ENCODE data around the gene CPEB4. TPM values are rescaled to one million over a fixed set of nuclear protein-coding genes. Genes with fewer than 3 reads are reported as not detected.

CPEB4 gene
- total RNA-seq, 2 experiments from 2014 or later, result 18.3 to 19.2 TPM

- Mint-ChIP-seq H3K36me3 (ENCODE audit: low read depth) (peaks cover 7% of the 10 kb centered on the region), H3K9me3 (no peaks in the 10 kb centered on the region), H3K4me1 (ENCODE audit: low read depth) (peaks cover 62% of the 10 kb centered on the region), H3K27me3 (no peaks in the 10 kb centered on the region), H3K27ac (peak overlapping the region; percentile 91), H3K4me3 (peak overlapping the region; percentile 56)
- CTCF ChIA-PET, result interaction anchor here (1.5 to 2.6 kb wide), 3 partner anchors 9 to 269 kb away, joined by 3 to 10 read pairs (median 5); partner anchors contain the start of gene BOD1
- Histone ChIP-seq H3K4me1 (ENCODE audit: insufficient read depth, low read length) (peaks cover 41% of the 10 kb centered on the region), H3K9me3 (ENCODE audit: control insufficient read depth in 1 of 2, insufficient read depth in 1 of 2, low read length in 2 of 2) (no peaks in the 10 kb centered on the region), H3K4me3 (ENCODE audit: low read length) (no peak overlapping the region), H3K27me3 (ENCODE audit: control insufficient read depth in 1 of 2, insufficient read depth in 2 of 2, low read length in 2 of 2) (no peaks in the 10 kb centered on the region), H3K36me3 (ENCODE audit: insufficient read depth, low read length) (no peaks in the 10 kb centered on the region), H3K27ac (ENCODE audit: low read depth in 1 of 2, low read length in 2 of 2) (no peak overlapping the region)
- intact Hi-C loops (cut with DNase I, micrococcal nuclease), result loop anchor here in 1 of 2 experiments (5.0 to 10.0 kb wide), 3 partner anchors 87 to 900 kb away; partner anchors contain the start of genes ATP6V0E1 and CREBRF
- no peak for ATAC-seq (ENCODE audit: poor library complexity)
- TF ChIP-seq CTCF (IDR thresholded peaks at IDR 0.05), result no peak
- POLR2A ChIA-PET, result interaction anchor here (0.8 to 2.4 kb wide), 4 partner anchors 9 to 269 kb away, joined by 3 to 21 read pairs (median 7); partner anchors contain the start of gene BOD1
- no peak for DNase-seq
Measured at GRCh38 chr5:173885054-173885443, 3.1 kb upstream of the CPEB4 start.

DNA sequence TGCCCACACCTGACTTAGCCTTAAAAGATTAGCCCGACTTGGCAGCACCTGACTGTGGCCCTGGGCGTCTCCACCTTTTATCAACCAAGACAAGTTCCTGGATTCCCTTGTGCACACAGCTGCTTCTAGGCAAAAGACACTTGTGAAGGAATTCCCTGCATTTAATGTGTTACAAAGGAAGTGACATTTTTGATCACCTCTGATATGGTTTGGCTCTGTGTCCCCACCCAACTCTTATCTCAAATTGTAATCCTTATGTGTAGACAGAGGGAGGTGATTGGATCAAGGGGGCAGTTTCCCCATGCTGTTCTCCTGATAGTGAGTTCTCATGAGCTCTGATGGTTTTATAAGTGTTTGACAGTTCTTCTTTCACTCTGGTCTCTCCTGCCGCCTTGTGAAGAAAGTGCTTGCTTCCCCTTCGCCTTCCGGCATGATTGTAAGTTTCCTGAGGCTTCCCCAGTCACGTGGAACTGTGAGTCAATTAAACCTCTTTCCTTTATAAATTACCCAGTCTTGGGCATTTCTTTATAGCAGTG, 2.6 kb upstream of the CPEB4 start:
- Mint-ChIP-seq H3K9me3 (no peaks in the 10 kb centered on the region), H3K4me1 (ENCODE audit: low read depth) (peaks cover 67% of the 10 kb centered on the region), H3K36me3 (ENCODE audit: low read depth) (peaks cover 7% of the 10 kb centered on the region), H3K27ac (peak overlapping the region; percentile 91), H3K27me3 (no peaks in the 10 kb centered on the region), H3K4me3 (peak overlapping the region; percentile 69)
- H3K4me3 ChIP-seq (ENCODE audit: low read length), result no peak overlapping the region
- H3K4me1 ChIP-seq (ENCODE audit: insufficient read depth, low read length), result peaks cover 46% of the 10 kb centered on the region
- CTCF ChIA-PET, result interaction anchor here (1.5 to 2.6 kb wide), 3 partner anchors 9 to 270 kb away, joined by 3 to 10 read pairs (median 5); partner anchors contain the start of gene BOD1
- no peaks in the 10 kb centered on the region for H3K27me3 ChIP-seq (ENCODE audit: control insufficient read depth in 1 of 2, insufficient read depth in 2 of 2, low read length in 2 of 2)
- peak in 4 of 14 experiments; percentile 36 to 62 (median 52) for DNase-seq
- TF ChIP-seq CTCF (IDR thresholded peaks at IDR 0.05), result no peak
- ATAC-seq (ENCODE audit: poor library complexity), result no peak
- H3K36me3 ChIP-seq (ENCODE audit: insufficient read depth, low read length), result no peaks in the 10 kb centered on the region
- H3K9me3 ChIP-seq (ENCODE audit: control insufficient read depth in 1 of 2, insufficient read depth in 1 of 2, low read length in 2 of 2), result no peaks in the 10 kb centered on the region
- H3K27ac ChIP-seq (ENCODE audit: low read depth in 1 of 2, low read length in 2 of 2), result peak overlapping the region in 1 of 2 donors; percentile 45
- POLR2A ChIA-PET, result interaction anchor here (0.8 to 2.4 kb wide), 4 partner anchors 8 to 270 kb away, joined by 3 to 21 read pairs (median 7); partner anchors contain the start of gene BOD1
- intact Hi-C loops (cut with DNase I, micrococcal nuclease), result loop anchor here in 1 of 2 experiments (5.0 to 10.0 kb wide), 3 partner anchors 87 to 901 kb away; partner anchors contain the start of genes ATP6V0E1 and CREBRF

- intact Hi-C loops (cut with DNase I, micrococcal nuclease), result loop anchor here in 1 of 2 experiments (5.0 to 10.0 kb wide), 3 partner anchors 86 to 901 kb away; partner anchors contain the start of genes ATP6V0E1 and CREBRF
- Histone ChIP-seq H3K27ac (ENCODE audit: low read depth in 1 of 2, low read length in 2 of 2) (peak overlapping the region in 1 of 2 donors; percentile 45), H3K27me3 (ENCODE audit: control insufficient read depth in 1 of 2, insufficient read depth in 2 of 2, low read length in 2 of 2) (no peaks in the 10 kb centered on the region), H3K4me1 (ENCODE audit: insufficient read depth, low read length) (peaks cover 47% of the 10 kb centered on the region), H3K36me3 (ENCODE audit: insufficient read depth, low read length) (no peaks in the 10 kb centered on the region), H3K4me3 (ENCODE audit: low read length) (no peak overlapping the region), H3K9me3 (ENCODE audit: control insufficient read depth in 1 of 2, insufficient read depth in 1 of 2, low read length in 2 of 2) (no peaks in the 10 kb centered on the region)
- CTCF ChIA-PET, result interaction anchor here (1.5 to 2.6 kb wide), 3 partner anchors 10 to 270 kb away, joined by 3 to 10 read pairs (median 5); partner anchors contain the start of gene BOD1
- Mint-ChIP-seq H3K36me3 (ENCODE audit: low read depth) (peaks cover 7% of the 10 kb centered on the region), H3K4me1 (ENCODE audit: low read depth) (peaks cover 73% of the 10 kb centered on the region), H3K9me3 (no peaks in the 10 kb centered on the region), H3K4me3 (peak overlapping the region; percentile 77), H3K27ac (peak overlapping the region; percentile 91), H3K27me3 (no peaks in the 10 kb centered on the region)
- DNase-seq (no peak), ATAC-seq (ENCODE audit: poor library complexity) (no peak)
- POLR2A ChIA-PET, result interaction anchor here (2.4 to 2.6 kb wide), 2 partner anchors 32 to 270 kb away, joined by 8 to 107 read pairs; partner anchors contain the start of gene BOD1
- no peak for TF ChIP-seq CTCF (IDR thresholded peaks at IDR 0.05)
Measured at GRCh38 chr5:173886150-173886549, 2.0 kb upstream of the CPEB4 start.
